Thyroid gland (tissue), 4 donors: ENCODE results near the gene PTDSS2. TPM values are rescaled to one million over a fixed set of nuclear protein-coding genes. Genes with fewer than 3 reads are reported as not detected.

ENCODE experiments used
- DNase-seq, 2 donors: peaks; one replicate each; pipeline ENCODE4 v3.0.0-alpha.2; 2019
- H3K27ac ChIP-seq, 3 donors: fragments of 200-600 bp; sonication (generic); 1 replicate in 2 of 3; 2 replicates in 1 of 3; pipeline ENCODE4 v1.5.1; 2016 to 2019; ENCODE audit warnings: mild to moderate bottlenecking in 1 of 3, moderate library complexity in 1 of 3
- H3K27me3 ChIP-seq: fragments of 200-600 bp; sonication (generic); one replicate; pipeline ENCODE4 v1.5.1; 2019
- H3K36me3 ChIP-seq, 2 donors: fragments of 200-600 bp; sonication (generic); one replicate each; pipeline ENCODE4 v1.5.1; 2016 to 2019
- H3K4me1 ChIP-seq, 2 donors: fragments of 200-600 bp; sonication (generic); one replicate each; pipeline ENCODE4 v1.5.1; 2017 to 2019
- H3K4me3 ChIP-seq, 3 donors: fragments of 200-600 bp; sonication (generic); replicated peaks in 1 of 3; 1 replicate in 2 of 3; 2 replicates in 1 of 3; pipeline ENCODE4 v1.5.1; 2016; ENCODE audit warnings: mild to moderate bottlenecking in 1 of 3
- H3K9me3 ChIP-seq: fragments of 200-600 bp; sonication (generic); one replicate; pipeline ENCODE4 v1.5.1; 2017
- POLR2A ChIP-seq, 2 donors: fragments of 450-650 bp; IDR thresholded peaks; one replicate each; pipeline ENCODE4 v1.6.1; 2017; ENCODE audit warnings: antibody characterized with exemption in 2 of 2, mild to moderate bottlenecking in 2 of 2, moderate library complexity in 1 of 2
- WGBS, 2 donors: methylation state at CpG; one replicate each; pipeline ENCODE4 v1.1.5; 2017; 5-methylcytosine and 5-hydroxymethylcytosine counted together
- intact Hi-C: fragments of 100-400 bp; cut with DNase I; formaldehyde crosslinking; loops from one replicate; pipeline ENCODE4 v1.15.1; 2023
- total RNA-seq, 4 donors: library from RNA; depleted of rRNA; stranded (reverse); fragments of >200 nt; gene quantifications; one replicate each; pipeline ENCODE4 v1.2.3, GENCODE V29; 2016
- TF ChIP-seq, protein P1 (sequence below), 6 experiments: fragments of 200-600 bp in 3 of 6; fragments of 450-650 bp in 3 of 6; sonication (generic) in 3 of 6; IDR thresholded peaks; one replicate each; pipeline ENCODE4 v1.5.1; 2016 to 2019; ENCODE audit warnings: antibody characterized with exemption in 6 of 6, mild to moderate bottlenecking in 2 of 6, inconsistent platforms in 1 of 6, moderate library complexity in 1 of 6

Gene PTDSS2
- total RNA-seq, 4 donors from 2014 or later: 40.8 to 69.9 (median 41.7) TPM

DNA sequence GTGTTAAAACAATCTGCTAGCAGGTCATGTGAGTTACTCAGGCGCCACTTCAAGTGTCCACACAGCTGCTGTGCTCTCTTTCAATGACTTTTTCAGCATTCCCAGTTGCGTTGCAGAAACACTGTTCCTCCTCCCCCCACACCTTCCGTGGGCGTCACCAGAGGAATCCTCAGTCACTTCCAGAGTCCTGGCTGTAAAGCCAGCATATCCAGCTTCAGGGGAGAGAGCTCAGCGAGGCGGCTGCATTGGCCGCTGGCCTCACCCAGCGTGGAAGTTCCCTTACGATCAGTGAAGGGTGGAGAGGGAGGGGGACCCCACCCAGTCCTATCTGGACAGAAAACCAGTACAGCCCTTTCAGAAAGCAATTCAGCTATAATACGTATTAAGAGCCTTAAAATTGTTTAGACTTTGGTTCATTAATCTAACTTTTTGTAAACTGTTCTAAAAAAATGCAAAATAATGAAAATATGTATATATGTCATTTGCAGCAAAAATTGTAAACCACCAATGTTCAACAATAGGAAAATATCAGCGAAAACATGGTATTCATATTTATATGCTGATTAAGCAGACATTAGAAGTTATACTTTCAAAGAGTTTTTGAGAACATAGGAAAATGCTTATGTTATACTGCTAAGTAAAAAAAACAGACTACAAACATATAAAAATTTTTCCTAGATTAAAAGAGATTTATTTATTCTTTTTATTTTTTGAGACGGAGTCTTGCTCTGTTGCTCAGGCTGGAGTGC is 5.5 kb upstream of the PTDSS2 start:
- intact Hi-C loops: no loop called here
- no peaks in the 10 kb centered on the region for H3K27me3 ChIP-seq
- H3K27ac ChIP-seq: peak overlapping the region; percentile 41 to 78 (median 46)
- peak; percentile 90 to 92 for DNase-seq
- WGBS, 2 donors: 20 to 21% methylated on average over 12 of the region's 12 CpGs
- TF ChIP-seq, protein P1, sequence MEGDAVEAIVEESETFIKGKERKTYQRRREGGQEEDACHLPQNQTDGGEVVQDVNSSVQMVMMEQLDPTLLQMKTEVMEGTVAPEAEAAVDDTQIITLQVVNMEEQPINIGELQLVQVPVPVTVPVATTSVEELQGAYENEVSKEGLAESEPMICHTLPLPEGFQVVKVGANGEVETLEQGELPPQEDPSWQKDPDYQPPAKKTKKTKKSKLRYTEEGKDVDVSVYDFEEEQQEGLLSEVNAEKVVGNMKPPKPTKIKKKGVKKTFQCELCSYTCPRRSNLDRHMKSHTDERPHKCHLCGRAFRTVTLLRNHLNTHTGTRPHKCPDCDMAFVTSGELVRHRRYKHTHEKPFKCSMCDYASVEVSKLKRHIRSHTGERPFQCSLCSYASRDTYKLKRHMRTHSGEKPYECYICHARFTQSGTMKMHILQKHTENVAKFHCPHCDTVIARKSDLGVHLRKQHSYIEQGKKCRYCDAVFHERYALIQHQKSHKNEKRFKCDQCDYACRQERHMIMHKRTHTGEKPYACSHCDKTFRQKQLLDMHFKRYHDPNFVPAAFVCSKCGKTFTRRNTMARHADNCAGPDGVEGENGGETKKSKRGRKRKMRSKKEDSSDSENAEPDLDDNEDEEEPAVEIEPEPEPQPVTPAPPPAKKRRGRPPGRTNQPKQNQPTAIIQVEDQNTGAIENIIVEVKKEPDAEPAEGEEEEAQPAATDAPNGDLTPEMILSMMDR (IDR thresholded peaks at IDR 0.05): no peak
- TF ChIP-seq POLR2A (IDR thresholded peaks at IDR 0.05): peak in 1 of 2 donors; percentile 52
- no peaks in the 10 kb centered on the region for H3K9me3 ChIP-seq
- H3K4me3 ChIP-seq: no peak overlapping the region
- no peaks in the 10 kb centered on the region for H3K36me3 ChIP-seq
- H3K4me1 ChIP-seq: peaks cover 21 to 35% of the 10 kb centered on the region in 2 donors

DNA sequence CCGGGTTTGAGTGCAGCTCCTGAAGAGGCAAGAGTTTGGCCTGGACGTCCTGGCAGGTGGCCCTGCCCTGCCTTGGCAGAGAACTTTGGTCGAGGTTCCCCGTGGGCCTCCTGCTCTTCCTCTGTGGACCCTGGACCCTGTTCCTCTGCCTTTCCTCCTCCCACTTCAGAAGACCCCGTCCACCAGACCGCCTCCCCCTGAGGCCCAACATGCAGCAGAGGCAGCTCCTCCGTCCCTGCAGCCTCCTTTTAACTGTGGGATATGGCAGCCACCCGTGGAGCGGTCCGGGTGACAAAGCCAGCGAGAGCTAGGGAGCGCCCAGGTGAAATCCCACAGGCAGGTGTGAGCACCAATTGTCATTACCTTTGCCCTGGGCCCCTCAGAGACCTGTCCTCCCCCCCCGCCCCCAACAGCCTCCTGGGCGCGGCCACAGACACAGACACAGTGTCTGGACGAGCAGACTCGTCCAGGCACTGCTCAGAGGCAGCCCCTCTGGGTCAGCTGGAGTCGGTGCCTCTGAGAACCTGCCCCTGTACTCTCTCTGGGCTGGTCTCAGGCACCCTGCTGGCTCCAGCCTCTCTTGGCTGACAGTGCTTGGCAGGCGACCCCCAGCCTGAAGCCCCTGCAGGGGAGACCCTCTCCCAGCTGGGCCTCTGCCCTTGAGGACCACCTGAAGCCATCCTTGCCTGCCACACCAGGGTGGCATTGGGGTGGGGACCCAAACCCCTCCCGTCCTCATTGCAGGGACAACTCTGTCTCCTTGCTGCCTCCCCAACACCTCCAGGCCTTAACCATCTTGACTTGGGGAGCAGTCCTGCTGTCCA is 4.1 kb upstream of the PTDSS2 start:
- Histone ChIP-seq H3K4me1 (peaks cover 24 to 37% of the 10 kb centered on the region in 2 donors), H3K27me3 (no peaks in the 10 kb centered on the region), H3K4me3 (no peak overlapping the region), H3K9me3 (no peaks in the 10 kb centered on the region), H3K36me3 (no peaks in the 10 kb centered on the region), H3K27ac (no peak overlapping the region)
- TF ChIP-seq POLR2A (IDR thresholded peaks at IDR 0.05): no peak
- TF ChIP-seq, protein P1 (IDR thresholded peaks at IDR 0.05): no peak
- DNase-seq: peak; percentile 41 to 45
- intact Hi-C loops: no loop called here
- WGBS, 2 donors: 66 to 70% methylated on average over 16 to 17 of the region's 20 CpGs

DNA sequence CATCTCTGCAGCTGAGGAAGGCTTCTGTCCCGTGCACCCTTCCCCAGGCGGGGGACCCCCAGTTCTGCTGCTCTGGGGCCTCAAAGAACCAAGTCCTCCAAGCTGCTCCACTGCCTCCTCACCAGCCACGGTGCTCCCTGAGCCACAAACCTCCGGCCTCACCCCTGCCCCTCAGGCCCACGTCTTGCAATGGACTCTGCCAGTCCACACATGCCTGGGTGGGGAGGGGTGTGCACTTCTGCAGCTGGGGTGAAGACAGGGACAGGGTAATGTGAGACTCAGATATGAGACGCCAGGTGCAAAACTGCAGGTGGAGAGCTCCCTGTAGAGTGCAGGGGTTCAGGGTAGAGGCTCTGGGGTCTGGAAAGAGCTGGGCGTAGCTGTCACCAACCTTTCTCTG is 3.2 kb upstream of the PTDSS2 start:
- no peak for TF ChIP-seq POLR2A (IDR thresholded peaks at IDR 0.05)
- TF ChIP-seq, protein P1 (IDR thresholded peaks at IDR 0.05): no peak
- DNase-seq: no peak
- no peak overlapping the region for H3K27ac ChIP-seq
- H3K36me3 ChIP-seq: no peaks in the 10 kb centered on the region
- no peaks in the 10 kb centered on the region for H3K27me3 ChIP-seq
- 76 to 91% methylated on average over 4 to 6 of the region's 7 CpGs for WGBS, 2 donors
- H3K4me1 ChIP-seq: peaks cover 32 to 37% of the 10 kb centered on the region in 2 donors
- H3K4me3 ChIP-seq: no peak overlapping the region
- intact Hi-C loops: no loop called here
- no peaks in the 10 kb centered on the region for H3K9me3 ChIP-seq

DNA sequence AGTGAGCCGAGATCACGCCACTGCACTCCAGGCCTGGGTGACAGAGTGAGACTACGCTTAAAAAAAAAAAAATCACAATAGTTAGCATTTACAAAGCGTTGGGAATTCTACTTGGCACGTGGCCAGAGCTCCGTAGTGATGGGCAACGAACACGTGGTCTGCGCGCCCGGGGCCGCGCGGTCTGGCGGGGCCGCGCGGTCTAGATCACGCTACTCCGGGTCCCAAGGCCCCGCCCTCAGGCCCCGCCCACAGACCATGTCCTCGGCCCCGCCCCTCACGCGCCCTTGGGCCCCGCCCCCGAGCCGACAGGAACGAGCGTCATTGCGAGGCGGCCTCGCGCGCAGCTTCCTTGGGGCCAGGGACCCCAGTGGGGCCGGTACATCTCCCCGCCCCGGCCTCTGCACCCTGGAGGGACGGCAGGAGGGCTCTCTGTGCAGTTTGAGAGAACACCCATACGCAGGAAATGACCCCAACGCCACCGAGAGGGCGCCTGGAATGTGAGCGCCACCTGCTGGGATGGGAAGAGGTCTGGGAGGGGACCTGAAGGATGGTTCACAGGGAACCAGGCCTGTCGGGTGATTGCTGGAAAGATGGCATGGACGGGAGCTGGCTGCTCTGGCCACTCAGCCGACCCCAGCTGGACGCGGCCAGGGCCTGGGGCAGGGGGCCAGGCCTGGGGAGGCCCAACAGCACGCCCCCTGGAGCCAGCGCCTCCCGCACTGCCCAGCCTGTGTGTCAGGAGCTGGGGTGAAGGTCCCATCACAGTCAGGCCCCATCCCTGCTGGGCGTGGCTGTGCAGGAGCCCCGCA is 2.0 kb upstream of the PTDSS2 start:
- Histone ChIP-seq H3K27ac (peak overlapping the region; percentile 90 to 96 (median 92)), H3K9me3 (no peaks in the 10 kb centered on the region), H3K4me3 (peak overlapping the region in 2 of 3 donors; percentile 16 to 63), H3K27me3 (no peaks in the 10 kb centered on the region), H3K36me3 (no peaks in the 10 kb centered on the region), H3K4me1 (peaks cover 32 to 33% of the 10 kb centered on the region in 2 donors)
- TF ChIP-seq, protein P1 (IDR thresholded peaks at IDR 0.05): peak; percentile 65 to 94 (median 90)
- TF ChIP-seq POLR2A (IDR thresholded peaks at IDR 0.05): peak in 1 of 2 donors; percentile 73
- WGBS, 2 donors: 8 to 10% methylated on average over 23 to 24 of the region's 55 CpGs
- intact Hi-C loops: no loop called here
- peak; percentile 95 to 96 for DNase-seq
